HG03575 (cell line): Measurements from ENCODE around the gene MYRIP.
"Not testable (repeated sequence)": the region's sequence is repeated elsewhere in the genome, so short reads cannot be mapped to it uniquely, and the experiment has no call there.

Experiments used
- ATAC-seq: cut with Tn5 transposase; IDR thresholded peaks from one replicate; pipeline ENCODE4 v1.9.1; 2021; ENCODE audit not compliant: unreplicated experiment, insufficient number of reproducible peaks, low FRiP score; ENCODE audit errors: extremely low read depth

The MYRIP gene

GRCh38 chr3:40055361-40055760, 246.0 kb downstream of the MYRIP start:
- ATAC-seq, result no peak

- ATAC-seq, result no peak
These were observed 246.5 kb downstream of the MYRIP start for GRCh38 chr3:40055956-40056355.

DNA sequence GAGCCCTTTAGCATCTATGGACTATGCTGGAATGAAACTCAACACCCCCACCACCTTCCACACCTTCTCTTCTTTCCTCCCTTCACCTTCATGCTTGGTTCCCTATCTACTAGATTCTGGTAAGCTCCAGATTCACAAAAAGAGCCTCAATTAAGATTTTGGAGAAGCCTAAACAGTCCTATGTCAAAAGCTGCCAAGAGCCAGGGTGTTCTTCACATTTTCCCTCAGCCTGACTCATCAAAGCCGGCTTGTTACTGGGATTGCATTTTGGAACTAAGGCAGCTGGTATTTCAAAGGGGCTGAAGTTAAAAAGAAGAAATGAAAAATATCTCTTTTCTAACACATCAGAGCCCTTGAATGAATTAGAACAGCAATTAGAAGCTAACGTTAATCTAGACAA, 247.7 kb downstream of the MYRIP start:
- ATAC-seq, result no peak

- no peak for ATAC-seq
These were observed 248.4 kb downstream of the MYRIP start for GRCh38 chr3:40057786-40058185.

DNA sequence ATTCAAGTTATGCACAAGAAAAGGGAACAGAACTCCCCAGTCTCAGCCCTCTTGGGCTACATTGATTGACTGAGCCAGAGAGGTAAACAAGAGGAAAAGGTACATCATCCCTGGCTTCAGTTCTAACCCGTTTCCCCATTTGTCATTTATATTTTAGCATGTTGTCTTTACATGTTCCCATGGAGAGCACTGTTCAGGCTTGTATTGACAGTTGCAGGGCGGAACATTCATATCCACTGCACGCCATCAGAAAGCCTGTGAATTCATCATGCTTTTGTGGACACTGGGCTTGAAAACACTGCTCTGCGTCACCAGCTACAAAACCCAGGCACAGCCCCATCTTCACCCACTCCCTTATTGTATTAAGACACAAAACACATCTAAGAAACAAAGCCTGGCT, 259.2 kb downstream of the MYRIP start:
- no peak for ATAC-seq

GRCh38 chr3:40070816-40071215, 261.4 kb downstream of the MYRIP start:
- no peak for ATAC-seq

DNA sequence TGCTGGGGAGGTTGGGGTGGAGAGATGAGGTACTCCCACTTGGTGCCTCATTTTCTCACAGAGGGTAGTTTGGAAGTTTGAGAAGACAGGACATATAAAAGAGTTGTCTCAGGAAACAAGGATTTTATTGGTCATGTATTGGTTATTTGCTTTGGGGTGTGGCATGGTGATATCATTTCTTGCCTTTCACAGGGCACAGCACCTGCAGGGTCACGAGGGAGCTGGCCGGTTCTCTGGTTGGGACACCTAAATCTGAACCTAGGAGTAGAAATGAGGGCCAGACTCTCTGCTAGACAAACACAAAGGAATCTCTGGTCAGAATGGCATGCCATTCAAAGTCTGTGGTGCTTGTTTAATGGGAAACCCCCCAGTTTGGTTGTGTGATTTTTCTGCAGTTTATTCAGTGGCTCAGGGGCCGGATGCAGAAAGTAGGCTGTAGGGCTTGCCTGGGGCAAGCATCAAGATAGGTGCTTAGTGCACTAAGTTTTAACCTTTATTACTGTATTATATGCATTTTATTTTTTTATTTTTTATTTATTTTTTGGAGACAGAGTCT, 262.4 kb downstream of the MYRIP start:
- no peak for ATAC-seq

DNA sequence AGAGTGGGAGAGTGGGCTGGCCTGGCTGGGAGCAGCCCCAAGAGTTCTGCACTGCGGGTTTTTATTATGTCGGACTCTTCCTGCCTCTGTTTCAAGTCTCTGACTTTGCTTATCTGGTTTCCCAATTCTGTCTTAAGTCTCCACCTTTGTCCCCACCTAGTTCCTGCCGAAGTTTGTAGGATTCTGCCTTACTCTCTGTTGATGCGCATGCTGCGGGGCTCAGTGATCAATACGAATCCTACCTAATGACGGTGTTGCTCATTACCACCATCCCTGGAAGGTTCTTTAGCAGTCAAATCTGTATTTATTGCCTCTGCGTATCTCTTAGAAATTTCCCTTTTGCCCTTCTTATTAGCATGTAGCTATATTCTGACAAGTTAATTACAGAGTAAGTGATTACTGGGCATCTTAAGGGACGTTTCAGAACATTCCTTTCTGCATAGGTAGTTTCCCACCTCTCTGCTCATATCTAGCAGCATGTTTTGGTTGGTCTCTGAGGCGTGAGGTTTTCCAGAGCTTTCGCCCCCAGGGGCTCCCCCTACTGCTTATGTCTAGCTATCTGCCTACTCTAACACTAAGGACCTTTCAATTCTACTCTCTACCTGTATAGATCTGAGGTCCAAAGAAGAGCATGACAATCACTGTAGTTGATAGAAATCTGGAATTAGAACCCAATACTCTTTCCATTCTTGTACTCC, 264.1 kb downstream of the MYRIP start:
- ATAC-seq, result no peak

- ATAC-seq, result not testable (repeated sequence)
These were observed 267.7 kb downstream of the MYRIP start for GRCh38 chr3:40077139-40077538.

DNA sequence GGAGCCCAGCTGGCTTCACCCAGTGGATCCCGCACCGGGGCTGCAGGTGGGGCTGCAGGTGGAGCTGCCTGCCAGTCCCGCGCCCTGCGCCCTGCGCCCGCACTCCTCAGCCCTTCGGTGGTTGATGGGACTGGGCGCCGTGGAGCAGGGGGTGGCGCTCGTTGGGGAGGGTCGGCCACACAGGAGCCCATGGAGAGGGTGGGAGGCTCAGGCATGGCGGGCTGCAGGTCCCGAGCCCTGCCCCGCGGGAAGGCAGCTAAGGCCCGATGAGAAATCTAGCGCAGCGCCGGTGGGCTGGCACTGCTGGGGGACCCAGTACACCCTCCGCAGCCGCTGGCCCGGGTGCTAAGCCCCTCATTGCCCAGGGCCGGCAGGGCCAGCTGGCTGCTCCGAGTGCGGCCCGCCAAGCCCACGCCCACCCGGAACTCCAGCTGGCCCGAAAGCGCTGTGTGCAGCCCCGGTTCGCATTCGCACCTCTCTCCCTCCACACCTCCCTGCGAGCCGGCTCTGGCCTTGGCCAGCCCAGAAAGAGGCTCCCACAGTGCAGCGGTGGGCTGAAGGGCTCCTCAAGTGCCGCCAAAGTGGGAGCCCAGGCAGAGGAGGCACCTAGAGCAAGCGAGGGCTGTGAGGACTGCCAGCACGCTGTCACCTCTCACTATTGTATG, 268.6 kb downstream of the MYRIP start:
- not testable (repeated sequence) for ATAC-seq

- no peak for ATAC-seq
These were observed 269.2 kb downstream of the MYRIP start for GRCh38 chr3:40078590-40078989.

DNA sequence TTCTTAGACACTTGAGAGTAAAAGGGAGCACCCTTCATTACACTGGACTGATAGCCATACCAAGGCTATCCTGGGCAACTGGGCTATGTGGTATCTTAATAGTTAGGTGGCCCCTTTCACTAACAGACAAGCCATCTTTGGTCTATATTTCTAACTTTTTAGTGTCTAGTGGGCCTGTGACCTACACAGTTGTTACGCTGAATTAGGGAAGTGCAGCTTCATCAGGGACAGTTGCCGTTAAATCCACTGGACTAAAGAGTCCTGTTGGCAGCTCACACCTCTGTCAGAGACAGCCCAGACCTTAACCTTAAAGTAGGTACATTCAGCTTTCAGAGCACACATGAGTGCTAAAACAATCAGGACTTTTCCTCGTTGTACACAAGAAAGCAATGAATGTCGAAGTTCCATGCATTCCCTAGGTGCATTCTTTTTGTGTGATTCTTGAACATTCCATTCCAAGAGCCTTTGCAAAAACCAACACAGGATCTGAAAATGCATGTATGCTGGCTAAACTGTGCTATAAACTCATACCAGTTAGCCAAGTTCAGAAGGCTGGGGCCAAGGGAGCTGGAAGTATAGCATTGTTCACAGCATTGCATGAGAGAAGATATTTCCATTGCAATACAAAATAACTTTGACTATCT, 269.9 kb downstream of the MYRIP start:
- no peak for ATAC-seq

DNA sequence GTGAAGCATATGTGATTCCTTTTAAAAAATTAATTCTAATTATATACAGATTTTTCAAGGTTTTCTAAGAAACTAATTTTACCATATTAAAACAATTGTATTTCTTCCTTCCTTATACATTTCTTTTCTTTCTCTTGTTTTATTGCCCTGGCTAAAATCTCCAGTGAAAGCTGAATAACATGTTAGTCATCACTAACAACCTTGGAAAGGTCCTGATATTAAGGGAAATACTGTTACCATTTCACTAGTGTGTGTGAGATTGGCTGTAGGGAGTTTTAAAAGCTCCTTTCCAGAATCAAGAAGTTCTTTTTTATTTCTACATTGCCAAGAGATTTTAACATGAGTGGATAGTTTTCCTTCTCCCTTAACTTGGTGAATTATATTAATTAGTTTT, 270.4 kb downstream of the MYRIP start:
- no peak for ATAC-seq

- ATAC-seq, result no peak
These were observed 273.7 kb downstream of the MYRIP start for GRCh38 chr3:40083066-40083465.

DNA sequence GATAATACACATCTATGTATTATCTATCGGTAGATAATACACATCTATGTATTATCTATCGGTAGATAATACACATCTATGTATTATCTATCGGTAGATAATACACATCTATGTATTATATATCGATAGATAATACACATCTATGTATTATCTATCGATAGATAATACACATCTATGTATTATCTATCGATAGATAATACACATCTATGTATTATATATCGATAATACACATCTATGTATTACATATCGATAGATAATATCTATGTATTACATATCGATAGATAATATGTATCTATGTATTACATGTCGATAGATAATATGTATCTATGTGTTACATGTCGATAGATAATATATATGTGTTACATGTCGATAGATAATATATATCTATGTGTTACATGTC, 275.0 kb downstream of the MYRIP start:
- ATAC-seq, result not testable (repeated sequence)

DNA sequence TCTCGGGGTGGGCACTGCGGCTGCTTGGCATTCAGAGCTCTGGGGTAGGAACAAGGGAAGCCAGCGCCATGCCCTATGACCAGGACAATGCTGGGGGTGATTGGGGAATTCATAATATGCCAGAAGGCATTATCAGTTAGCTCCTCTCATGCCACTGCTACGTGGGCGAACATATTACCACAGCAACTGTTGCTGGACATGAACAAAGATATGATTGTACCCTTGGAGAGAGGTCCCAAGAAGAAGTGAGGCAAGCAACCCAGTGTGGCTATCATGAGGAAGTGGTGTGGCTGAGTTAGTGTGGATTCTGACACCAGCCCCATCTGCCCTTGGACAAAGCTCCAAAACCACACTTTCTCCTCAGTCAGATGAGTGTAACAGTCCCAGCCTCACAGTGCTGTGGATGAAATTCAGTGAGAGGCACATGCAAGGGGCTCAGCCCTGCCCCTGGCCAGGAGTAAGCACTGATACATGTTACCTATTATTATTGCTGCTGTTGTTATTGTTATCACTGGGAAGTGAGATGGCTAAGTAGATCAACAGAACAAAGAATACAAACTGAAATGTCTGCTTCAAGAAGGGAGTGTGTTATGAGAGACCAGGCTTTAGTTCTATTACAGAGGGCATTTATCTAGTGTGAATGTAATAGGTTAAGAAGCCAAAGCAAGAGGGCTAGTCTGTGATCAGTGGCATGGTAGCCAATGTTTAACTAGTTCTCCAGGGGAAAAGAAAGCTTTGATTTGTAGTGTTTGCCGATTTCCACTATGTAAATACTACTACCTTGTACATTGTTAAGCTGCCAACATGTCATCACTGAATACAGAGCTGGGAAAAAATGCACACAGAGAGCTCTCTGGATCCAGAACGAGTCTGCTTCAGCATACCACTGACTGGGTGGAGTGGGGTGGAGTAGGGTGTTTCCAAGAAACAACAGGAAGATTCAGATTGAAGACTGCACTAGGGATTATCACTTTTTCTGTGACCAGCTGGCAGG, 277.8 kb downstream of the MYRIP start:
- ATAC-seq, result no peak

GRCh38 chr3:40088527-40089170, 279.2 kb downstream of the MYRIP start:
- ATAC-seq, result no peak

GRCh38 chr3:40096661-40097111, 287.3 kb downstream of the MYRIP start:
- ATAC-seq, result no peak
